CD4-positive, alpha-beta T cell treated with Interleukin-4 for 4 hours (primary cell): ENCODE results near the gene AP1B1.
"Not testable (repeated sequence)": the region's sequence is repeated elsewhere in the genome, so short reads cannot be mapped to it uniquely, and the experiment has no call there.

Source experiments
- DNase-seq: peaks from one replicate; pipeline ENCODE4 v3.0.0-alpha.2; 2020

AP1B1 gene

DNA sequence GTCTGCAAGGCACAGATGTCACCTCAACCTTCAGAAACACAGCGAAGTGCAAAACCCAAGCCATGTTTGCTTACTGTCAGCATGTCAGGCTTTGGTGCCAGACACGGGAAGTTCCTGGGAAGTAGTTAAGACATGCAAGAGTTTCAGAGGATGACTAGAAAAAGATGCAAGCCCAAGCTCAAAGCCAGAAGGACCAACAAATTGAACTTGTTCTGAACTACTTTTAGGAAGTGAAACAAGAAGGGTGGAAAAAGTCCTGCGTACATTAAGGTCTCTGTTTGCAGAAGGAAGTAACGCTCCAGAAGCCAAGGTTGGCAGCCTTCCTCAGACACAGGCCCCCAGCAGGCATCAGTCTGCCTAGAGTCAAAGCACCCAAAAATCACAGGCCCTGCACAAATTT is 2.6 kb downstream of the AP1B1 start:
- peak; percentile 15 for DNase-seq

DNA sequence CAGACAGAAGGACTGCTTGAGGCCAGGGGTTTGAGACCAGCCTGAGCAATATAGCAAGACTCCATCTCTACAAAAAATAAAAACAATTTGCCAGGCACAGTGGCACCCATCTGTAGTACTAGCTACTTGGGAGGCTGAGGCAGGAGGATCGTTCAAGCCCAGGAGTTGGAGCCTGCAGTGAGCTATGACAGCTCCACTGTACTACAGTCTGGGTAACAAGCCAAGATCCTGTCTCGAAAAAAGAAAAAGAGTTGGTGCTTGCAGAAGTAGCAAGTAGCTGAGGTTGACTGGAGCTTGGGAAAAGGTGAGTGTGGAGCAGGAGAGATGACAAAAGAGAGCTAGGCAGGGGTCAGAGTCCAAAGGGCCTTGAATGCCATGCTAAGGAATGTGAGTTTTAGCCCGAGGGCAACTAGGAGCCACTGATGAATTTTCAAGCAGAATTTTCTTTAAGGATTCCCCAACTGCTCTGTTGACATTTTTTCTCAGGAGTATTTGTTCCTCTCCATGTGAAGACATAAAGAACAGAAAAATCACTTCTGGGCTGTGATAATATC is 3.1 kb downstream of the AP1B1 start:
- DNase-seq, result no peak

DNA sequence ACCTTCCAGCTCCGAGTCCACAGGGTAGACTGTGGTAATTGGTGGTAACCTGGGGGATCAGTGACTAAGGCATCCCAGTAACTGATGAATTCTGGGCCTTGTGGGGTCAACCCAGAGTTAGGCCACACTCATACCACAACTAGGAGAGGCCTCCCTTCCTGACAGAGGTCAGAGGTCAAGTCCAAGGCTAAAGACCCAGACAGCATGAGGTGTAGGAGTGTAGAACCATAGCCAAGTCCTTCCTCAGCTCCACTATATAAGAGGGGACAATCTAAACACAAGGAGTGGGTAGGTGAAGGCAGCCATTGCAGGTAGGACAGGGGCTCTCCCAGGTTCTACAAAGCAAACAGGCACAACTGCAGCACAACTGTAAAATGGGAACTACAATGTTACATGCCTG is 4.6 kb downstream of the AP1B1 start:
- no peak for DNase-seq

DNA sequence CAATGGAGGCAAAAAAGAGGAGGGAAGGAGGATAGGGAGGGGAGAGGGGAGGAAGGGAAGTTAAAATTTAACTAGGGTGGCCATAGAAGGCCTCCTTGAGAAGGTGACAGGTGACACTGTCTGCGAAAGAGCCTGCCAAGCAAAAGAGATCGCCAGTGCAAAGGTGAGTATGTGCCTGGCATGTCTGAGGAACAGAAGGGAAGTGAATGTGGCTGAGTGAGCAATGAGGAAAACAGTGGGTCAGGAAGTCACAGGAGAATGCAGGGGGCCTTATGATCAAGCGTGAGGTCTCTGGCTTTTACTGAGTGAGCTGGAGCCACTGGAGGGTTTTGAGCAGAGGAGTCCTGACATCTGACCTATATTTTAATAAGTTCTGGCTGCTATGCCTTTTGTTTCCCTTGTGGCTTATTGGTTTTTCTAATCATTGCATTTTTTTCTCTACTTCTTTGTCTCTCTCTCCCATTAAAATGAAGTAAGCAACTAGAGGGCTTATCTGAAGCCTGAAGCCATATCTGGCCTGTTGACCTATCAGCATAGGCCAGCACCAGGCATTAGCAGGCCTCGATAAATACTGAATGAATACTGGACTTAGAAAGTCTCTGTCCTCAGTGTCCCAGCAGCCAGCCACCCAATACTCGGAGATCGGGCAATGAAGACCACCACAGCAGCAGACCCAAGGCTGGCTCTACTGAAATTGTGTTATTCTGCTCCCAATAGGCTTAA is 5.6 kb downstream of the AP1B1 start:
- DNase-seq, result no peak

DNA sequence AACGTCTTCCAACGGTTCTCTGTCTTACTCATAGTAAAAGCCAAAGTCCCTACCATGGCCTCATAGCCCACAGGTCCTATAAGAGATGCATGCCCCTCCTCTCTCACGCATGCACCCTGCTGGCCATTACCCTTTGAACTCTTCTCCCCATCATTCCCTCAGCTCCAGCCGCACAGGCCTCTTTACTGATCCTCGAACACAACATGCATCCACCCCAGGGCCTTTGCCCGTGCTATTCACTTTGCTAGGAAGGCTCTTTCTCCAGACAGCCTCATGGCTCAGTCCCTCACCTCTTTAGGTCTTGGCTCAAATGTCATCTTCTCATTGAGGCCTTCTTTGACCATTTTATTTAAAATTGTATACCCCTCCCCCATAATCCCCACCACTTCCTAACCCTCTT is 7.5 kb downstream of the AP1B1 start:
- DNase-seq, result no peak

DNA sequence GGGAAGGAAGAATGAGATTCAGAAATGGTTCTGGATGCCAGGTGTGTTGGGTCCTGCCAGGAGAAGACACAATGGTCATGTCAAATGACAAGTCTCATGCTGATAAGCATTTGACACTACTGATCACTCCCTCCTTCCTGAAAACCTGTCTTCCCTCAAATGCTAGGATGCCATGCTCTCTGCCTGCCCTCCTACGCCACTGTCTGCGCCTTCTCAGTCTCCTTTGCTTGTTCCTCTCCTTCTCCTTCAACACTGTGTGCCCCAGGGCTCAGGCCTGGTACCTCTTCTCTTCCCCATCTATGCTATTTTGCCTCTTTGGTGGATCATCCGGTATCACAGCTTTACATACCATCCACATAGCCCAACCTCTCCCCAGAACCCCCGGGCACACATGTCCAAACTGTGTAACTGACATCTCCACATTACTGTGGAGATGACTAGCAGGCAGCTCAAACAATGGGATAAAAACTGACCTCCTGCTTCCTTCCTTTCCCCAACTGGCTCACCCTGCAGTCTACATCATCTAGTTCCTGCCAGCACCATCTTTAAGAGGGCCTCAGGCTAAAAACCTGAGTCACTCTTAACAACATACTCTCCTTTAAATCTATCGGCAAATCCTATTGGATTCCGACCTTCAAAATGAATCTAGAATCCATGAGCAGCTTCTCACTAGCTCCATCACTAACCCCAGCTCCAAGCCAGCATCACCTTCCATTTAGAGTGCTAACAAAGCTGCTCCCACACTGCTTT is 8.2 kb downstream of the AP1B1 start:
- no peak for DNase-seq

DNA sequence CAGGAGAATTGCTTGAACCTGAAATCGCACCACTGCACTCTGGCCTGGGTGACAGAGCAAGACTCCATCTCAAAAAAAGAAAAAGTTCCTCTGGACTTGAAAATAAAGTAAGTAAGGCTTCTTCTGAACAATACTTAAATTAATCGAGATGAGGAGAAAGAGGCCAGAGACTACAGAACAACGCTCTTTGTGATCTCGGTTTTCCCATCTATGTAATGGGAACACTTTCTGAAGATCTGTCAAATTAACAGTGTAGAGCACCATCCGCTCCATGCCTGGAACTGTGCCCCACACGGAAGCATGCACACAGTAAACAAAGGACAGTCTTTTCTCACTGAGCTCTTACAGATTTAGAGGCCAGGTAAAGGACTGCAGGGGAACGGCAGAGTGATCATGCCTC is 9.1 kb downstream of the AP1B1 start:
- DNase-seq, result no peak

DNA sequence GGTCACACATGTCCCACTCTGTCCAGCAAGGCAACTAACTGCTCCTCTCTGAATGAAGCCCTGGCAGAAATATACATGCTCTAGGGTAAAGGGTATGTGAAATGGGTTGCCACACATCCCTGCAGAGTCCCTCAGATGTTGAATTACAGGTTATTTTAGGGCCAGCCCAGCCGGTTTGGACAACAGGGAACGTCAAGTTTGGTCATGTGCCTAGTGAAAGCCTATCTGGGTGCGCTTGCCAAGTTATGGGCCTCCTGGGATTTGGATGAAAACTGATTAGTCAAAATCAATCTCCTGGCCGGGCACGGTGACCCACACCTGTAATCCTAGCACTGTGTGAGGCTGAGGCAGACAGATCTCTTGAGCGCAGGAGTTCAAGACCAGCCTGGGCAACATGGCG is 10.4 kb downstream of the AP1B1 start:
- no peak for DNase-seq

DNA sequence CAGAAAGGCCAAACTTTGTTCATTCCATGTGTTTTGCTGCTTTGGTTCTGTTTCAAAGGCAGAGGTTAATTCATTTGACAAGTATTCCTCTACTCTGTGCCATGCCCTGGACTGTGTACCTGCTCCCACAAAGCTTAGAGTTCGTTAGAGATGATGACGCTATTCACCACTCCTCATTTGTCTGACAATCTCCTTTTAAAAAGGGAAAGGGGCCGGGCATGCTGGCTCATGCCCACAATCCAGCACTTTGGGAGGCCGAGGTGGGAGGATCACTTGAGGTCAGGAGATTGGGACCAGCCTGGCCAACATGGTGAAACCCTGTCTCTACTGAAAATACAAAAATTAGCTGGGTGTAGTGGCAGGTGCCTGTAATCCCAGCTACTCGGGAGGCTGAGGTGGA is 11.7 kb downstream of the AP1B1 start:
- not testable (repeated sequence) for DNase-seq

DNA sequence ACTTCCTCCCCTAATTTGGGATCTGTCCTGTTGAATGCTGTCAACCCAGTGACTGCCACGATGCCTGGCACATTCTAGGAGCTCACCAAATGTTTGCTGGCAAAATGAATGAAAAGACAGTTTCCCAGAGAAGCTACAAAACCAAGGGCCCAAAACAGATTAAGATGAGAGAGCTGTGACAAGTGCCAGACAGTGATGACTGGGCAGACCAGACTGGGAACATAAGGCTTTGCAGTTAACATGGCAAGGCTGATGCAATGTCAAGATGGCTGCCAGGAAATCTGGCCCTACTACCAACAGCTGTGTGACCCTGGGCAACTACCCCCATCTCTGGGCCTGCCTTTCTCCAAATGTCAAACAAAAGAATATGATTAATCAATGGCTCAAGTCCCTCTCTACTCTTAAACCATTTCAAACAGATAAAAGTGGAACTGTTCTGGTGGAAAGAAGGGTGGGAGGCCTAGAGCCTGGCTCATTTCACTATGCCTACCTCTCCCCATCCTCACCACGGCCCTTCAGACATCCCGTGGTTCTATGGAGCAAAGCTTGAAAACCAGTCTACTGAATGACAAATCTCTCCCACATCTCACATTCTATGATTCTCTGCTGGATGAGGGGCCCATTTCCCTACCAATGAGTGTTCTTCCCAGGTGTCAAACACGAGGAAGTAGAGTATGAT is 12.8 kb downstream of the AP1B1 start:
- DNase-seq, result no peak

DNA sequence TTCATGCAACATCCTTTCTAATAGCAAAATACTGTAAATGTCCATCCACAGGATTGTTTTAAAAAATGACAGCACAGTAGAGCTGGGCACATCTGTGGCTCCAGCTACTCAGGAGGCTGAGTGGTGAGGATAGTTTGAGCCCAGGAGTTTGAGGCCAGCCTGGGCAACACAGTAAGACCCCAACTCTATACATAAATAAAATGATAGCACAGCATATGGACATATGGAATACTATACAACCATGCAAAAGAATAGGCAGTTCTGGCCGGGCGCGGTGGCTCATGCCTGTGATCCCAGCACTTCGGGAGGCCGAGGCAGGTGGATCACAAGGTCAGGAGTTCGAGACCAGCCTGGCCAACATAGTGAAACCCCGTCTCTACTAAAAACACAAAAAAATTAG is 13.6 kb downstream of the AP1B1 start:
- not testable (repeated sequence) for DNase-seq

DNA sequence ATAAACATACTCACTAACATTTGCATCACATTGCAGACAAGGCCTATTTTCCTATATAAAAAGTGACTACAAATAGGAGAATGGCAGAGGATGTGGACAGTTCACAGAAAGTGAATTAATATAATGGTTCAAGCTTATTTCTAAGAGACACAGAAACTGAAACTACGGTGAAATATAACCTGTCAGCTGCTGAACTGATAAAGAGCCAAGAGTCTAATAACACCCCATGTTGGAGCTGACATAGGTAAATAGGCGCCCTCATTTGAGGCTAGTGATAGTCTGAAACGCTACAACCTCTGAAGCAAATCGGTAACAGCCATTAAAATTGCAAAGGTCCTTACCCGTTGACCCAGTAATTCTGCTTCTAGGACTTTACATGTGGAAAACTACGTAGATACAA is 14.0 kb downstream of the AP1B1 start:
- no peak for DNase-seq

DNA sequence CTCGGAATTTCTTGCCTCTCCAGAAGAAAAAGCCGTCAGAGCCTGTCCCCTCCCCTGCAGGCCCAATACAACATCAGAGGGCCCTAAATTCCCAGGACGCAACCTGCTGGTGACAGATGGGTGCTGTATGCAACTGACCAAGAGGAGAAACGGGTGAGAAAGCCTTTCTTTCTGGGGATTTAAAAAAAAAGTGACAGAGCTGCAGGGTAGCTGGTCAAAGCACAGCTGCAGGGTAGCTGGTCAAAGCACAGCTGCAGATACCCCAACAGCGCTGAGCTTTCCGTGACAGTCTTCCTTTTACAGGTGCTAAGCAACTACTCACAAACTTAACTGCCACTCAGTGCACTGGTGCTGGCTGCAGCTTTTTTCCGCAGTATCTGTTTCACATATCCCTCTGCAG is 17.8 kb downstream of the AP1B1 start:
- no peak for DNase-seq

DNA sequence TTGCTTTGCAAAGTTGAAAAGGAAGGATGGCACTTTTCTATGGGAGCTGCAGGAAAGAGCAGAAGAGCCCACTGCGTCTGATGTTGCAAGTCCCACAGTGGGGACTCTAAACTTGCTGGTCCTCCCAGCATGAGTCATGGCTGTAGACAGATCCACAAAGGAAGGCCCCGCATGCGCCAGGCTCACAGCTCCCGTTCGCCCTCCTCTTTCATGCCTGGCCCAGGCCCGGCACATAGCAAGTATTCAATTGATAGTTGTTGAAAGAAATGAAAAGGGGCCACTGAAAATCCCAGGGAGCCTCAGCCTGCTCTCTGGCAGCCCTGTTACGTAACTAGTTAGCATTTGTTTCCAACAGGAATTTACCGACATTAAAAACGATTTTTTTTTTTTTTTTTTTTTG is 18.9 kb downstream of the AP1B1 start:
- DNase-seq, result no peak

DNA sequence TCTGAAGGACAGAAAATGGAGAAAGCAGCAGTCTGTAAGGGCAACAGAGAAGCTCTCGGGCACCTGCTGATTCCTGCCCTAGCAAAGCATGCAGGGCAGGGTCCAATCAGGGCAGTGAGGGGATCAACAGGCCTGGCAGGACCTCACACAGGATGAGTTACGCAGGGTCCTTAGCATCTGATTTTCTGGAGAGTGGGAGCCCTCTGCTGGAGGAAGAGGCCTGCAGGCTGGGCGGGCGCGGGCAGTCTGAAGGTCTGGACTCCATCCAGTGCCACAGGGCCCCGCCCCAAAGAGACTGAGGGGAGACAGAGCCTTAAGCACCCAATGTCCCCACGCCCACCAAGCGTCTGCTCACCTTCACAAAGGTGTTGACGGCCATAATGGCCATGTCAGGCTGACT is 28.9 kb downstream of the AP1B1 start:
- no peak for DNase-seq

DNA sequence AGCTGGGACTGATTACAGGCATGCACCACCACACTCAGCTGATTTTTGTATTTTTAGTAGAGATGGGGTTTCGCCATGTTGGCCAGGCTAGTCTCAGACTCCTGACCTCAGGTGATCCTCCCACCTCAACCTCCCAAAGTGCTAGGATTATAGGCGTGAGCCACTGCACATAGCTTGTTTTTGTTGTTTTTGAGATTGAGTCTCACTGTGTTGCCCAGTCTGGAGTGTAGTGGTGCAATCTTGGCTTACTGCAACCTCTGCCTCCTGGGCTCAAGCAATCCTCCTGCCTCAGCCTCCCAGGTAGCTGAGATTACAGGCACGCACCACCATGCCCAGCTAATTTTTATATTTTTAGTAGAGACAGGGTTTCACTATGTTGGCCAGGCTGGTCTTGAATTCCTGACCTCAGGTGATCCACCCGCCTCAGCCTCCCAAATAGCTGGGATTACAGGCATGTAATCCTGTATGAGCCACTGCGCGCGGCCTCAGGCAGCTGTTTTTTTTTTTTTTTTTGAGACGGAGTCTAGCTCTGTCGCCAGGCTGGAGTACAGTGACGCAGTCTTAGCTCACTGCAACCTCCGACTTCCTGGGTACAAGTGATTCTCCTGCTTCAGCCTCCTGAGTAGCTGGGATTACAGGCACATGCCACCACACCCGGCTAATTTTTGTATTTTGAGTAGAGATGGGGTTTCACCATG is 31.0 kb downstream of the AP1B1 start:
- DNase-seq, result not testable (repeated sequence)

DNA sequence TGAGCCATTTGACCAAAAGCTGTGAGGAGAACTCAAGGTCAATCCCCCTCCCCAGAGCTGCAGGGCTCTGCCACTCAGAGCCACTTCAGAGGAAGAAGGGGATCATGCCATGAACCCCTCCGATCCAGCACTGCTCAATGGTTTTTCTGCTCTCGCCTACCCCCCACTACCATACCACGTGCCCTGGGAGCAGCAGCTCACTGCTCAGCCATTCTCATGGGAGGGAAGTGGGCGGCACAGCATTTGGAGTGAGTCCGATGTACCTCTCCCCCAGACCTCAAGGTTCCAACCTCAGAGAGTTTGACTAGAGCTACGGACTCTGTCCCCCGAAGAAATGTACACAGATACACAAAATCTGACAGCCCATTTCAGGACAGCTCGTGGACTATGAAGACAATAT is 34.5 kb downstream of the AP1B1 start:
- no peak for DNase-seq

DNA sequence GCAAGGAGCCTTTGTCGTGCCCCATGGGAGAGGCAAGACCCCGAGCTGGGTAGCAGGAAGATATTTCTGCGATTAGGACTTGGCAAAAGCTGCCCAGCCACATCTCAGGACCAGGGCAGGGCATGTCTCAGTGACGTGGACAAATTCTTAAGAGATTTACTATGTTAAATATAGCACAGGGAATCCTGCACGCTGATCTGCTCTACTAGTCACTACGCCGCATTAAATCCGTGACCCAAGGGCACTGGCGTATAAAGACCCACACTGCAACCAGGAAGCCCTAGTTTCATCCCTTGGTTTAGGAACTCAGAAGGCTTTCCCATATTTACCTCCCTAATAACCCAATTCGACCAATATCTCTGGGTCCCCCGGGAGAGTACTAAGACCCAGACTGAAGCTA is 35.1 kb downstream of the AP1B1 start:
- DNase-seq, result no peak

DNA sequence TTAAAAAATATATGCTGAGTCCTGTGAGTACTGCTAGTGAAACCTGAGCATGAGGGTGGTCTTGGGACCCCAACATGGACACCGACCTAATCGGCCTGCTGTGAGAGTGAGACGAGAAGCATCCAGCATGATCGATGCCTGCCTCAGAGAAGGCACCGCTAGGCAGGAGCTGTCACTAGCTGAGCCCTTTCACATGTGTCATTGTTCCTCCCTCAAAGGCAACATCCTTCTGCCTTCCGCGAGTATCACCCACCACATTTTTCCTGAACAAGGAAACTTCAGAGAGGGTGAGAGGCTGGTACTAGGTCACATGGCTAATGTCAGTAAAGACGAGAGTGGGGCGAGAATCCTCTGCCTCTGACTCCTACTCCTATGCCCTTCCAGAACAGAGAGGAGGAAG is 35.6 kb downstream of the AP1B1 start:
- DNase-seq, result no peak

DNA sequence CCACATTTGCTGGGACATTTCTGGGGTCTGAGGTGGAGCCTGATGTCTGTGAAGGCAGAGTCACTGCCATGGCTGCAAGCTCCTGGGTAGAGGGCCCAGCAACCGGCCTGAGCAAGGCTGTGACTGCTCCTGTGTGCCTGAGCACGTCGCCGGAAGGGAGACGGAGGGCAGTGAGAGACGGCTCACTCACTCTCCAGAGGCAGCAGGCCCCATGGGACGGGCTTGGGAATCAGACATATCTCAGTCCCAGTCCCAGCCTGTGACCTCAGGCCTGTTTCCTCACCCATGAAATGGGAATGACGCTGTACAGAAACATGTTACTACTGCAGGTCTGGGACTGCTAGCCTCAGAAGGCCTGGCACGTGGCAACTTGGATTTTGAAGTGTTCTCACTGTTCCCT is 36.5 kb downstream of the AP1B1 start:
- no peak for DNase-seq

DNA sequence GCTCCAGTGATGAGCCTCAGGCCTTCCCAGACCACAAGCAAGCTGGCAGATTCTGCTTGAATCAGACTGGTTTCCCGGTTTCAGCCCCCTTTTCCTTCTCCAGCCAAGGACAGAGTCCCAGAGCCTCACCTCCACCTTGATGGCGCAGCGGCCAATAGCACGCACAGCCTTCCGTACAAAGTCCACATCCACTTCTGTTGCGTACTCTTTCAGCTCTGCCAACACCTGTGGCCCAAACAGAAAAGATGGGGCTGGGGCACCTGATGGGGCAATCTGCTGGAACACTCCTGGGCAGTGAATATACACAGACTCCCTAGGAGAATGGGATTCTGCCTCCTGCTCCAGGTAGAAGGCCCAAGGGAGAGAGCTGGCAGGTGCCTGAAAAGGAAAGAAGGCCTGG is 37.3 kb downstream of the AP1B1 start:
- no peak for DNase-seq

DNA sequence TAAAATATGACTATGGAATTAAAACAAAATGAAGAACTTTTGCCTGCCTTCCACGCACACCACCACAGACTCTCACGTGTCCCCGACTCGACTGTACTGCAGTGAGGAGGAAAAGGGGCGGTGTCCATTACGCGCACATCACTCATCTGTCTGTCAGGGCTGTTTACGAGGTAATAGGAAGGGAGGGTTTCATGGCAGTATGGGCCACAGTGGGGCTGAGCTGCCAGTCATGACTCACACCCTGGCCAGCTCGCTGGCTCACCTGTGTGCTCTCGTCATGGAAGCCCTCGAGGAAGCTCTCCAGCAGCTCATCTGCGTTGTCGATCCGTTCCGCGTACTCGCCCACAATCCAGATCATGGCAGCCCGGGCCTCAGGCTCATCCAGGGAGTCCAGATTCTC is 39.4 kb downstream of the AP1B1 start:
- DNase-seq, result no peak

DNA sequence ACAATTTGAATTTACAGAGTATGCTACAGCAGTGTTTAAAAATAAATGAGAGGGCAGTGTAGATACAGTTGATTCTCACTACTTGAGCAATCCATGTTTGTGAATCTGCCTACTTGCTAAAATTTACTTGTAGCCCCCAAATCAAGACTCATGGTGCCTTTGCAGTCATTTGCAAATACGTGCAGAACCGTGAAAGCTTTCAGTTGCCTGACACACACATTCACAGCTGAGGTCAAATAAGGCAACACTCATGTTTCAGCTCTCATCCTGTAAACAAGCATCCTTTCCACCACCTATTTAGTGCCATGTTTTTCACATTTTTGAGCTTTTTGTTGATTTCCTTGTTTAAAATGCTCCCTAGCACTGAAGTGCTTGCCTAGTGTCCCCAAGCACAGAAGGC is 40.3 kb downstream of the AP1B1 start:
- DNase-seq, result no peak
